Neural progenitor cell (in vitro differentiated cells): ENCODE measurements around the gene EOLA1. TPM values are rescaled to one million over a fixed set of nuclear protein-coding genes. Genes with fewer than 3 reads are reported as not detected.
A peak's percentile ranks its signal among the peaks of the same experiment; 100 is the strongest.

Experiments
- DNase-seq: peaks from one replicate; pipeline ENCODE4 v3.0.0-alpha.2; 2016; ENCODE audit warnings: low spot score
- H2AFZ ChIP-seq: fragments of 200-600 bp; sonication (generic); replicated peaks from 2 replicates; pipeline ENCODE4 v1.6.1; 2016; ENCODE audit warnings: antibody characterized with exemption
- H3F3A ChIP-seq: fragments of 200-600 bp; sonication (generic); 2 replicates; pipeline ENCODE4 v1.6.1; 2016; ENCODE audit warnings: antibody characterized with exemption, low read depth
- H3K27ac ChIP-seq: fragments of 200-600 bp; sonication (generic); 2 replicates; pipeline ENCODE4 v1.5.1; 2016; ENCODE audit warnings: mild to moderate bottlenecking
- H3K27me3 ChIP-seq: fragments of 200-600 bp; sonication (generic); 2 replicates; pipeline ENCODE4 v1.6.1; 2016; ENCODE audit warnings: mild to moderate bottlenecking, moderate library complexity
- H3K36me3 ChIP-seq: fragments of 200-600 bp; sonication (generic); 2 replicates; pipeline ENCODE4 v1.5.1; 2016
- H3K4me1 ChIP-seq: fragments of 200-600 bp; sonication (generic); 2 replicates; pipeline ENCODE4 v1.6.1; 2016; ENCODE audit warnings: mixed run types
- H3K4me2 ChIP-seq: fragments of 200-600 bp; sonication (generic); 2 replicates; pipeline ENCODE4 v1.6.1; 2016
- H3K4me3 ChIP-seq: fragments of 200-600 bp; sonication (generic); 2 replicates; pipeline ENCODE4 v1.5.1; 2016
- H3K79me2 ChIP-seq: fragments of 200-600 bp; sonication (generic); 2 replicates; pipeline ENCODE4 v1.6.1; 2016; ENCODE audit warnings: low read depth
- H3K9ac ChIP-seq: fragments of 200-600 bp; sonication (generic); 2 replicates; pipeline ENCODE4 v1.6.1; 2016
- H3K9me3 ChIP-seq: fragments of 200-600 bp; sonication (generic); 2 replicates; pipeline ENCODE4 v1.5.1; 2016; ENCODE audit warnings: low read depth
- H4K20me1 ChIP-seq: fragments of 200-600 bp; sonication (generic); 2 replicates; pipeline ENCODE4 v1.6.1; 2016; ENCODE audit warnings: low read depth
- H3K27ac Mint-ChIP-seq: 3 replicates; pipeline ENCODE4 v1.8.0; 2021; ENCODE audit warnings: mixed read lengths
- H3K27me3 Mint-ChIP-seq: 2 replicates; pipeline ENCODE4 v1.8.0; 2022; ENCODE audit warnings: low read depth, mild to moderate bottlenecking, inconsistent platforms, moderate library complexity, mixed read lengths; ENCODE audit not compliant: insufficient read depth
- H3K36me3 Mint-ChIP-seq: 3 replicates; pipeline ENCODE4 v1.8.0; 2021; ENCODE audit warnings: mixed read lengths
- H3K4me1 Mint-ChIP-seq: 3 replicates; pipeline ENCODE4 v1.8.0; 2021; ENCODE audit warnings: mixed read lengths
- H3K4me3 Mint-ChIP-seq: 3 replicates; pipeline ENCODE4 v1.8.0; 2021; ENCODE audit warnings: mild to moderate bottlenecking, moderate library complexity, mixed read lengths
- H3K9me3 Mint-ChIP-seq: 3 replicates; pipeline ENCODE4 v1.8.0; 2020; ENCODE audit warnings: mixed read lengths
- CTCF ChIP-seq: fragments of 200-600 bp; sonication (generic); IDR thresholded peaks from 2 replicates; pipeline ENCODE4 v1.5.1; 2017; ENCODE audit warnings: antibody characterized with exemption, mild to moderate bottlenecking
- EZH2 ChIP-seq: fragments of 200-600 bp; sonication (generic); IDR thresholded peaks from 2 replicates; pipeline ENCODE4 v1.6.1; 2017; ENCODE audit warnings: antibody characterized with exemption, mild to moderate bottlenecking, moderate library complexity
- EZH2phosphoT487 ChIP-seq: fragments of 200-600 bp; sonication (generic); IDR thresholded peaks from 2 replicates; pipeline ENCODE4 v1.6.1; 2017; ENCODE audit warnings: antibody characterized with exemption
- total RNA-seq: library from RNA; depleted of rRNA; stranded (reverse); fragments of >200 nt; gene quantifications from 2 replicates; pipeline ENCODE4 v1.2.3, GENCODE V29; 2015; ENCODE audit warnings: low replicate concordance

The EOLA1 gene
- total RNA-seq, 1 donor from 2014 or later = 3.5 TPM

- no peak overlapping the region for H3K4me2 ChIP-seq
- H3K79me2 ChIP-seq = no peaks in the 10 kb centered on the region
- Mint-ChIP-seq H3K4me1 (peaks cover 26% of the 10 kb centered on the region), H3K9me3 (peaks cover 5% of the 10 kb centered on the region), H3K36me3 (peaks cover 4% of the 10 kb centered on the region), H3K27ac (no peak overlapping the region), H3K4me3 (no peak overlapping the region), H3K27me3 (no peaks in the 10 kb centered on the region)
- no peak for DNase-seq
- no peaks in the 10 kb centered on the region for H3F3A ChIP-seq
- H3K4me1 ChIP-seq = no peaks in the 10 kb centered on the region
- H2AFZ ChIP-seq = no peak overlapping the region
- H3K36me3 ChIP-seq = no peaks in the 10 kb centered on the region
- no peak for TF ChIP-seq EZH2phosphoT487
- no peaks in the 10 kb centered on the region for H3K9me3 ChIP-seq
- no peaks in the 10 kb centered on the region for H3K27me3 ChIP-seq
- no peak overlapping the region for H3K27ac ChIP-seq
- no peak overlapping the region for H3K4me3 ChIP-seq
- H3K9ac ChIP-seq = no peak overlapping the region
- H4K20me1 ChIP-seq = no peaks in the 10 kb centered on the region
Observed at GRCh38 chrX:149506349-149506748, 34.5 kb upstream of the EOLA1 start.

DNA sequence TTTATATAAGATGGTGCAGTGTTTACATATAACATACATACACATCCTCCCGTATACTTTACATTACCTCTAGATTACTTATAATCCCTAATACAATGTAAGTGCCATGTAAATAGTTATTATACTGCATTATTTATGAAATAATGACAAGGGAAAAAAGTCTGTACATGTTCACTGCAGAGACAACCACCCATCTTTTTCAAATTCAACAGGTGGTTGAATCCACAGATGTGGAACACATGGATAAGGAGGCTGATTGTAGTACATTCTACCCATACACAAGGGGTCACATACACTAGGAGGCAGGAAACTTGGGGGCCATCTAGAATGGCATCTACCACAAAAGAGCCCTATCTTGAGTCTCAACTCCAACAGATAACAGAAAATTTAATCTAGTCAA lies 32.3 kb upstream of the EOLA1 start:
- H3K9me3 Mint-ChIP-seq = peaks cover 5% of the 10 kb centered on the region
- no peaks in the 10 kb centered on the region for H3K4me1 ChIP-seq
- no peak overlapping the region for H3K4me3 Mint-ChIP-seq
- no peaks in the 10 kb centered on the region for H3K36me3 ChIP-seq
- DNase-seq = no peak
- no peaks in the 10 kb centered on the region for H3K27me3 ChIP-seq
- H2AFZ ChIP-seq = no peak overlapping the region
- H3K4me3 ChIP-seq = no peak overlapping the region
- H3K27me3 Mint-ChIP-seq = no peaks in the 10 kb centered on the region
- H4K20me1 ChIP-seq = no peaks in the 10 kb centered on the region
- no peak overlapping the region for H3K27ac Mint-ChIP-seq
- no peaks in the 10 kb centered on the region for H3K9me3 ChIP-seq
- no peaks in the 10 kb centered on the region for H3K79me2 ChIP-seq
- H3K9ac ChIP-seq = no peak overlapping the region
- H3K4me2 ChIP-seq = no peak overlapping the region
- TF ChIP-seq CTCF (no peak), EZH2phosphoT487 (no peak), EZH2 (no peak)
- H3K4me1 Mint-ChIP-seq = peaks cover 27% of the 10 kb centered on the region
- no peak overlapping the region for H3K27ac ChIP-seq
- no peaks in the 10 kb centered on the region for H3K36me3 Mint-ChIP-seq
- H3F3A ChIP-seq = no peaks in the 10 kb centered on the region

- H3K79me2 ChIP-seq = no peaks in the 10 kb centered on the region
- no peaks in the 10 kb centered on the region for H3K4me1 ChIP-seq
- no peak overlapping the region for H3K9ac ChIP-seq
- no peaks in the 10 kb centered on the region for H3K27me3 ChIP-seq
- H3F3A ChIP-seq = no peaks in the 10 kb centered on the region
- Mint-ChIP-seq H3K9me3 (peaks cover 2% of the 10 kb centered on the region), H3K4me1 (peaks cover 20% of the 10 kb centered on the region), H3K27me3 (peaks cover 2% of the 10 kb centered on the region), H3K27ac (peak overlapping the region; percentile 94), H3K4me3 (no peak overlapping the region), H3K36me3 (no peaks in the 10 kb centered on the region)
- no peak overlapping the region for H3K4me2 ChIP-seq
- peak; percentile 13 for DNase-seq
- no peaks in the 10 kb centered on the region for H3K36me3 ChIP-seq
- no peaks in the 10 kb centered on the region for H4K20me1 ChIP-seq
- no peak overlapping the region for H2AFZ ChIP-seq
- H3K9me3 ChIP-seq = no peaks in the 10 kb centered on the region
- TF ChIP-seq EZH2 (no peak), CTCF (peak; percentile 36), EZH2phosphoT487 (no peak)
- H3K27ac ChIP-seq = no peak overlapping the region
- no peak overlapping the region for H3K4me3 ChIP-seq
Observed at GRCh38 chrX:149510386-149510785, 30.4 kb upstream of the EOLA1 start.

GRCh38 chrX:149511081-149511480 lies 29.7 kb upstream of the EOLA1 start:
- no peak overlapping the region for H3K27ac ChIP-seq
- no peaks in the 10 kb centered on the region for H3K4me1 ChIP-seq
- no peaks in the 10 kb centered on the region for H3K9me3 ChIP-seq
- Mint-ChIP-seq H3K27me3 (peaks cover 2% of the 10 kb centered on the region), H3K4me1 (peaks cover 13% of the 10 kb centered on the region), H3K9me3 (peaks cover 2% of the 10 kb centered on the region), H3K36me3 (peaks cover 2% of the 10 kb centered on the region), H3K27ac (no peak overlapping the region), H3K4me3 (no peak overlapping the region)
- H3K4me2 ChIP-seq = no peak overlapping the region
- no peak overlapping the region for H3K9ac ChIP-seq
- no peaks in the 10 kb centered on the region for H3K36me3 ChIP-seq
- no peaks in the 10 kb centered on the region for H3F3A ChIP-seq
- no peaks in the 10 kb centered on the region for H4K20me1 ChIP-seq
- no peak overlapping the region for H3K4me3 ChIP-seq
- DNase-seq = no peak
- no peak overlapping the region for H2AFZ ChIP-seq
- no peaks in the 10 kb centered on the region for H3K79me2 ChIP-seq
- no peaks in the 10 kb centered on the region for H3K27me3 ChIP-seq
- no peak for TF ChIP-seq CTCF
- TF ChIP-seq EZH2phosphoT487 = no peak
- no peak for TF ChIP-seq EZH2
